DND-41 (cell line): ENCODE measurements around the gene A3GALT2.

Source experiments
- CTCF ChIP-seq: IDR thresholded peaks from 2 replicates; pipeline ENCODE4 v1.5.1; 2012; ENCODE audit warnings: borderline replicate concordance, low read length, moderate library complexity, mild to moderate bottlenecking; ENCODE audit not compliant: poor library complexity, severe bottlenecking; ENCODE audit errors: extremely low read depth
- EZH2 ChIP-seq: IDR thresholded peaks from 3 replicates; pipeline ENCODE4 v1.6.1; 2012; ENCODE audit warnings: borderline replicate concordance, low read depth, mild to moderate bottlenecking, moderate library complexity, low read length, inconsistent platforms; ENCODE audit not compliant: severe bottlenecking

GRCh38 chr1:33320619-33321165 lies at the start of gene A3GALT2:
- TF ChIP-seq CTCF (no peak), EZH2 (no peak)
